ENCODE data around the gene CCNO. TPM values are rescaled to one million over a fixed set of nuclear protein-coding genes. Genes with fewer than 3 reads are reported as not detected.

CCNO gene
- total and polyA plus RNA-seq, 7 donors = 2.0 TPM; not detected in 6

GRCh38 chr5:55226934-55227663 lies 6.3 kb downstream of the CCNO start, which contains the start of gene MCIDAS:
Gene MCIDAS, minus strand, starts transcription at chr5:55227315. Its CDS starts 177 bp downstream, at chr5:55227138.
- WGBS, 2 donors = 1% methylated on average over 80 of the region's 80 CpGs
- Histone ChIP-seq H3K27ac (no peak within 1 kb of the TSS), H3K9me3 (no peaks in the 10 kb centered on the region), H3K4me3 (peak within 1 kb of the TSS in 3 of 4 donors; percentile 22 to 39 (median 36)), H3K36me3 (no peaks in the 10 kb centered on the region), H3K4me1 (peaks cover 0 to 35% (median 31%) of the 10 kb centered on the region in 4 donors), H3K27me3 (peaks cover 91 to 100% (median 100%) of the 10 kb centered on the region in 3 donors)
- intact Hi-C loops (cut with DNase I) = no loop called here
- DNase-seq = no peak
- TF ChIP-seq POLR2AphosphoS5 (IDR thresholded peaks at IDR 0.05) (no peak), CTCF (IDR thresholded peaks at IDR 0.05) (no peak), POLR2A (IDR thresholded peaks at IDR 0.05) (no peak), EP300 (IDR thresholded peaks at IDR 0.05) (no peak)

GRCh38 chr5:55226027-55226933 lies 7.1 kb downstream of the CCNO start:
- H3K36me3 ChIP-seq = no peaks in the 10 kb centered on the region
- TF ChIP-seq POLR2AphosphoS5 (IDR thresholded peaks at IDR 0.05) (no peak), CTCF (IDR thresholded peaks at IDR 0.05) (no peak), EP300 (IDR thresholded peaks at IDR 0.05) (no peak), POLR2A (IDR thresholded peaks at IDR 0.05) (no peak)
- H3K27ac ChIP-seq = no peak overlapping the region
- DNase-seq = no peak
- peaks cover 0 to 27% (median 23%) of the 10 kb centered on the region in 4 donors for H3K4me1 ChIP-seq
- intact Hi-C loops (cut with DNase I) = no loop called here
- WGBS, 2 donors = 4 to 5% methylated on average over 54 of the region's 54 CpGs
- H3K27me3 ChIP-seq = peaks cover 90 to 100% (median 100%) of the 10 kb centered on the region in 3 donors
- peak overlapping the region in 3 of 4 donors; percentile 22 to 39 (median 36) for H3K4me3 ChIP-seq
- H3K9me3 ChIP-seq = no peaks in the 10 kb centered on the region

- DNase-seq = no peak
- no peak overlapping the region for H3K4me3 ChIP-seq
- no peak for TF ChIP-seq POLR2A (IDR thresholded peaks at IDR 0.05)
- TF ChIP-seq POLR2AphosphoS5 (IDR thresholded peaks at IDR 0.05) = no peak
- TF ChIP-seq CTCF (IDR thresholded peaks at IDR 0.05) = no peak
- no peak overlapping the region for H3K27ac ChIP-seq
- no peaks in the 10 kb centered on the region for H3K9me3 ChIP-seq
- peaks cover 87 to 100% (median 100%) of the 10 kb centered on the region in 3 donors for H3K27me3 ChIP-seq
- peaks cover 0 to 30% (median 27%) of the 10 kb centered on the region in 4 donors for H3K4me1 ChIP-seq
- intact Hi-C loops (cut with DNase I) = no loop called here
- H3K36me3 ChIP-seq = no peaks in the 10 kb centered on the region
Observed at GRCh38 chr5:55225346-55225745, 8.1 kb downstream of the CCNO start.

- Histone ChIP-seq H3K4me1 (peaks cover 0 to 33% (median 28%) of the 10 kb centered on the region in 4 donors), H3K36me3 (no peaks in the 10 kb centered on the region), H3K27ac (no peak overlapping the region), H3K9me3 (no peaks in the 10 kb centered on the region), H3K4me3 (no peak overlapping the region), H3K27me3 (peaks cover 88 to 100% (median 90%) of the 10 kb centered on the region in 3 donors)
- DNase-seq = no peak
- TF ChIP-seq POLR2AphosphoS5 (IDR thresholded peaks at IDR 0.05) (no peak), EP300 (IDR thresholded peaks at IDR 0.05) (no peak), POLR2A (IDR thresholded peaks at IDR 0.05) (no peak), CTCF (IDR thresholded peaks at IDR 0.05) (no peak)
- intact Hi-C loops (cut with DNase I) = no loop called here
- 47 to 65% methylated on average over 7 of the region's 7 CpGs for WGBS, 2 donors
Observed at GRCh38 chr5:55223812-55224240, 9.6 kb downstream of the CCNO start.

All from sigmoid colon (tissue), 7 donors.